Iris pigment epithelial cell (primary cell): ENCODE results near the gene TAS2R3.
"Not testable (repeated sequence)": the region's sequence is repeated elsewhere in the genome, so short reads cannot be mapped to it uniquely, and the experiment has no call there.

Experiments
- DNase-seq: peaks from one replicate; pipeline ENCODE4 v3.0.0-alpha.2; 2011; ENCODE audit warnings: low read depth

Gene TAS2R3, protein sequence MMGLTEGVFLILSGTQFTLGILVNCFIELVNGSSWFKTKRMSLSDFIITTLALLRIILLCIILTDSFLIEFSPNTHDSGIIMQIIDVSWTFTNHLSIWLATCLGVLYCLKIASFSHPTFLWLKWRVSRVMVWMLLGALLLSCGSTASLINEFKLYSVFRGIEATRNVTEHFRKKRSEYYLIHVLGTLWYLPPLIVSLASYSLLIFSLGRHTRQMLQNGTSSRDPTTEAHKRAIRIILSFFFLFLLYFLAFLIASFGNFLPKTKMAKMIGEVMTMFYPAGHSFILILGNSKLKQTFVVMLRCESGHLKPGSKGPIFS

DNA sequence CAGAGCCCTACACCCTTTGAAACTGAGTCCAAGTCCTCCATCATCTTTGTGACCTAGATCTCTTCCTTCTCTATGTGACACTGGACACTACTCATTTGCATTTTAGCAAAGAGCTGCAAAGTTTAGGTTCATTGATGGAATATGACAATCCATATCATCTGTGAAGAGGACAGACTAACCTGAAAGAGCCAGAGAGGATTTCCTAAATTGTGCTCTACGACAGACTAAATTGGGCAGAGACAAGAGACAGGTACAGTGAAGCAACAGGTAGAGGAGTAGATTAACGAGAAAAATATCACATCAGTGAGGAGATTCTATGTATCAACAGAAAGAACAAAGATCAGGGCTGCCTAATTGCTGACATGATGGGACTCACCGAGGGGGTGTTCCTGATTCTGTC, at the start of gene TAS2R3:
TSS of gene TAS2R3 (plus strand) at position 301 of the 400 bp plus-strand sequence. CDS start at position 363, 62 bp downstream.
- DNase-seq, result no peak

DNA sequence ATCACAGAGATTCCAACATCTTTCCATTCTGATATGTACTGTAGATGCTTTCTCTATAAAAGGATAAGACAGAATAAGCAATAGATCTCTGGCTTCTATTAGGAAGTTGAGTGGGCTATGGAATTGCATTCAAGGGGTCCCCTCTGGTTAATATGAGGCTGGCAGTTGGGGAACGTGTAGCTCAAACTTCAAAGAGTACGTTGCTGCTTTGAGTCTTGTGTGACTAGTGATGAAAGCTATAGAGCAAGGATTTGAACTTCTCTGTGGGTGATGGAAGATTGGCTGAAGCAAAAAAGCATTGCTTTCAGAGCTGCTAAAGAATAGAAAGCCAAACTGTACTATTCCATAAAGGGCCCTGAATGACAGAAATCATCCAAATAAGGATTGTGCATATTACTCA, 49.3 kb upstream of the TAS2R3 start:
- DNase-seq, result no peak

DNA sequence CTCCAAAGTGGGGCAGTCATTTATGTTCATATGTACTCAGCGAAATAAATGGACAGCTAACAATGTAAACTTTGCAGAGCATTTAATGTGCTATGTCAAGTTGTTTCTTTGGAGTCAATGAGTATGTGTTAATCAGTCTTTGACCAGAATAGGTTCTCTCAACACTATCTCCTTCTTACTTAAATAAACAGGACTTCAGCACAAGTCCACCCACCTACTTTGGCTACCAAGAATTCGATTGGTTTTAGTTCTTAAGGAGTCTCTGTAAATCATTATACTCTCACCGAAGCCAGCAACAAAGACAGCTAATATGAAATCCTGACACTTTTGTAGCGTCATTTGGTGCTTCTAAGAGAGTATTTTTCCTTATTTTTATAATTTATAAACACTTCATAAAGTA, 48.9 kb upstream of the TAS2R3 start:
- DNase-seq, result no peak

DNA sequence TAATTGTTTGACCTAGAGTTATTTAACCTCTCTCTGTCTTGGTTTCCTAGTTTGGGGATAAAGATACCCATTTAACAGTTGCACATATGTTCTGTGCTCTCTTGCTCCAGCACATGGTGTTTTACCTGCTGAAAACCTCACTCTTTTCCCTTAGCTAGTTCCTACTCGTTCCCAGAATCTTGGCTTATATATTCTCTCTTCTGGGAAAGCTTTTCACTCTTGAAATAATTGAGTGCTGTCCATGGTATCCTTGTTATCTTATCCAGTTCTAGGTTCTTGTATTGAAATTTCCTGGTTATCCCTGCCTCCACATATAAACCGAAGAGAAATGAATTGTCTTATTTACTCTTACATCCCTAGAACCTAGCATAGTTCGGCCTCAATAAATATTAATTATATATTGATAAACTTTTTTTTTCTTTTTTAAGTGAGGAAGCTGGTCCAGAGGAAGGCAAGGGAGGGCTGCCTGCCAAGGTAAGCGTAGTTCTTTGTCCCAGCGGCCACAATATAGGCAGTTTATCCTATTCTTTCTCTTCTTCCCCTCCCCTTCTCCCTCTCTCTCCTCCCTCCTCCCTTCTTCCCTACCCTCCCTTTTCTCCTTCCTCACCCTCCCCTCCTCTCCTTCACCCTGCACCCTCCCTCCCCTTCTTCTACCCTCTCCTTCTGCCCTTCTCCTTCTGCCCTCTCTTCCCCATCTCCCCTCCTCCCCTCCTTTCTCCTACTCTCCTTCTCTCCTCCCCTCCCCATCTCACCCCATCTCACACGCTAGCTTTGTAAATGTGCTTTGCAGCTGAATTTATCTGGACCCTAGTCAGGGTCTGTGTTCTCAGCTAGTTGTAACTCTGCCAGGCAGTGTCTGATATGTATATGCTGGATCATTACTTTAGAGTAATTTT, 47.9 kb upstream of the TAS2R3 start:
- no peak for DNase-seq

DNA sequence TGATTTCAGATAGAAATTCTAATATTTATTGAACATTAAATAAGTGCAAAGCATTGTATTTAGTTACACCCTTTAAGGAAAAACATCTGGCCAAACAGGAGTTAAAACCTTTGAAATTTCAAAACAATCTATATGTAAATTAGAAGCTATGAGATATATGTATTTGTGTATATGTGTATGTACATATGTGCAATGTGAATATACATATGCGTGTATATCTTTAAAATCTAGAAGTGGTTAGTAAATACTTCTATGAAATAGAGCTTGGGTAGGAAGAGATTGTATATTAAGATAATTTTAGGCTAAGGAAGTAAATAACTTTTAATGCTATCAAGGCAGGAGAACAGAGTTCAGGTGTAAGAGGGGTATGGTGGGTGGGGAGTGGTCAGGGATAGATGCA, 46.4 kb upstream of the TAS2R3 start:
- no peak for DNase-seq

DNA sequence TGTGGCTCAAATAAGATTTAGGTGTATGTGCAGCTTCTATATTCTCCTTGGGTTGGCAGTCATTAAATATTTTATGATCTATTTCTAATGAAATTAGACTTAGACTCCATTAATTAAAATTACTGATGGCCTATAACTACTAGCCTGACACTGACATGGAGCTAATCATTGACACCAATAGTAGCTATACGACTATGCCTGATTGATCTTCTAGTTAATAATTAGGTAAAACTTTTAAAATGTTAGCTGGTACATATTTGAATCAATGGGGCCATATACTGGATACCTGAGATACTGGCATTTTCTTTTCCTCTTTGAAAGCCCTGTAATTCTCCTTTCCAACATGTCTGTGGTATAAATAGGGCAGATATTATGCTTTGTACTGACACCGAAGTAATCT, 41.4 kb upstream of the TAS2R3 start:
- no peak for DNase-seq

DNA sequence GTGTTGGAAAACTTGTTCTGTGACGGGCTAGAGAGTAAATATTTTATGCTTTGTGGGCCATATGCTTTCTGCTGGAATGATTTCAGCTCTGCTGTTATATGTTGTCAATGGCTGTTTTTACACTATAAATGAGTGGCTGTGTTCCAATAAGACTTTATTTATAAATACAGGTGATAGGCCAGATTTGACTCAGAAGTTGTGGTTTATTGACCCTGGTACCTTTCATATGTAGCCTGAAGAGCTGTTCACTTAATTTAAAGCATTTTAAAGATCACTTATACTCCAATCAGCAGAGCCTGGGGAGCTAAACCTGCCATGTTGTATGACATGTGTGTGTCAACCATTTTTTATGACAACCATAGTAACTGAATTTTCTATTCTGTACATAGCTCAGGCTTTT, 34.9 kb upstream of the TAS2R3 start:
- DNase-seq, result no peak

DNA sequence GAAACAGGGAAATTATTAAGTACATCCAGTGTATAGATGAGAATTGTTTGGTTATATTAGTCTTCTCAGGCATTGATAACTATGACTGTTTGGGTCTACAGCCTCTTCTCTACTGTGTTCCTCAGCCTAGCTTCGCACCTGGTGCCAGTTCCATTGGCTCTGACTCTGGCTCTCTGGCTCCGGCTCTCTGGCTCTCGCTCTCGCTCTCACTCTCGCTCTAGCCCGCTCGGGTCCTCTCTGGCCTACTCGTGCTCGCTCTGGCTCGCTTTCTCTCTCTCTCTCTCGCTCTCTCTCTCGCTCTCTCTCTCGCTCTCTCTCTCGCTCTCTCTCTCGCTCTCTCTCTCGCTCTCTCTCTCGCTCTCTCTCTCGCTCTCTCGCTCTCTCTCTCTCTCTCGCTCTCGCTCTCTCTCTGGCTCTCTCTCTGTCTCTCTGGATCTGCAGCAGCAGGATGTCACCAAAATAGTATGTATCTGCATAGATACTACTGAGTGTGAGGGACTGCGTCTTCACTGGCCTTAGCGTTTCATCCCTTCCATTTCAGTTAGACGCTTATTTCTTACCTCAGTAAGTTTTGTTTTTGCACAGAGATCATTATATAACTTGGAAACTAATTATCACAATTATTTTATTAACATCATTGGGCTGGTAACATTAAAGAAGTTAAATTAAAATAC, 32.3 kb upstream of the TAS2R3 start:
- DNase-seq, result no peak

DNA sequence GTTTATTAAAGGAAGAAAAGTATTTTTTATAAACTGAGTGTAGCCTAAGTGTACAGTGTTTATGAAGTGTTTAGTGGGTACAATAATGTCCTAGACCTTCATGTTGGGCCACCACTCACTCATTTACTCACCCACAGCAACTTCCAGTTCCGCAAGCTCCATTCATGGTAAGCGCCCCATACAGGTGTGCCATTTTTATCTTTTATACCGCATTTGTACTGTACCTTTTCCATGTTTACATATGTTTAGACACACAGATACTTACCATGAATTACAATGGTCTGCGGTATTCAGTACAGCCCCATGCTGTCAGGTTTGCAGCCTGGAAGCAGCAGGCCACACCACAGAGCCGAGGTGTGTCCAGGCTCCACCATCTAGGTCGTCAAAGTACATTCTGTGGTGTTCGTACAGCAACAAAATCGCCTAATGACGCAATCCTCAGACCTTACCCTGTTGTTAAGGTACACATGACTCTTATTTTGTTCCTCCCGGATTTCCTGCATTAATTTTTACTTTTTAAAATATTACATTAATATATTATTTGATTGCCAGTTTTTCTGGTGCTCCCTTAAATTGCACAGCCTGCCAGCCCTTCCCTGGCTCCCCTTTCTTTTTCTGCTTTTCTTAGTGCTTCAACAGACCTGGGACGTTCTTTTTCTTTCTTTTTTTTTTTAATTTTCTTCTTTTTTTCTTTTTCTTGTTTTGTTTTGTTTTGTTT, 26.6 kb upstream of the TAS2R3 start:
- DNase-seq, result peak; percentile 8

DNA sequence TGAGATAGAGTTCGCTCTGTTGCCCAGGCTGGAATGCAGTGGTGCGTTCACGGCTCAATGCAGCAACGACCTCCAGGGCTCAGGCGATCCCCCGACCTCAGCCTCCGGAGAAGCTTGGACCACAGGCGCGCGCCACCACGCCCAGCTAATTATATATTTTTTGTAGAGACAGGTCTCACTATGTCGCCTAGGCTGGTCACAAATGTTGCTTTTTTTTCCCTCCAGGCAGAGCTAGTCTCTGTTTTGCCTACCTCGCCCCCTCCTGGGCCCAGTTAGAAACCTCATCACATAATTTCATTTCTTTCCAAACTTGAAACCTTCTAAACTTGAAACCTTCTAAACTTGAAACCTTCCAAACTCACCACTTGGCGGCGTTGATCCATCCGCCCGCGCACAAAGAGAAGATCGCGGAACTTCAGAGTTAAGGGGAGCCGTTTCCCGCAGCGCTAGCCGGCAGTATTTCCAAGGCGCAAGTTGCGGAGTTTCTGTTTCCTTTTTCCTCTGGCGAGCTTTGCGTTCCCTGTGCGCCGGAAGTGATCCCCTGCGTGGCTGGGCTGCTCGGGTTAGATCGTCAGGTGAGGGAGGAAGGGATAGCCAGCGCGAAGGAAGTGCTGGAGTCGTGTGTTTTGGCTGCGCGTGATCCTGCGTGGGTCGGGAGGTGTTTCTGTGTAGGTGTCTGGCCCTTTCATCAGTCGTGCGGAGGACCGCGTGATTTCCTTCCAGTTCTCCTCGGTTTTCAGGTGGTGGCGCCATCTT, 25.9 kb upstream of the TAS2R3 start, which contains the start of gene SSBP1:
TSS of gene SSBP1 (plus strand) at position 523 of the 756 bp plus-strand sequence. CDS start 809 bp downstream, outside the sequence.
- DNase-seq, result peak; percentile 98

DNA sequence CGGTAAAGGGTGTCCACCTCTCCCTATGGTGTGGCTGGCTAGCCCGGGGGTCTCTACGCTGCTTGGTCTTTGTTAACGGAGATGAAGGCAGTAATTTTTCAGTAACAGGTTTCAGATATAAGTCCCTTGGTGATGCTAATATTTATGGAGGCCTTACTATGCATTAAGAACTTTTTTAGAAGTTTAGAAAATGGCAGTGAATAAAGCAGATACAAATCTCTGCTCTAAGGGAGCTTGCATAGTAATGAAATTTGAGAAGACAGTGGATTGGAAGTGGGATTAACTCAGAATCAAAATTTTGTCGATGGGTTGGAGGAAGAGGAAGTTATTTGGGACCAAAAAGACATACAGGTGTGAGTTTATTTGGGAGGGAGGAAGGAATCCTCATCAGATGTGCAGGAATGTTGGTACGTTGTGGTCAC, 25.3 kb upstream of the TAS2R3 start:
- no peak for DNase-seq

DNA sequence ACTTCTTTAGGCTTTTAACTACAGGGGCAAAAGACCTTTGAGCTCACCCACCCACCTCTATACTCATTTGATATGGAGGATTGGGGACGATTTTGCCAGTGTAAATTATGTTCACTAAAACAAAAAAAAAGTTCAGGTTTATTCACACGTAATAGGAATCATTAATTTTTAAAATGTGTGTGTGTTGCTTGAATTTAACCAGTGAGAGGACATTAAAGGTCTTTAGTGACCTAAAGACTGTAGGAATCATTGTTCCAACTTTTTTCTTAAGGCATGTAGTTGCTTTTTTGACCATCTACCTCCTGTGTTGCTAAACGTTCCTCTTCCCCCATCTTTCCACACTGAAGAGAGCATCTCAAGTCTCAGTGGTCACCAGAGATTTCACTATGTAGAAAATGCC, 24.6 kb upstream of the TAS2R3 start:
- no peak for DNase-seq

DNA sequence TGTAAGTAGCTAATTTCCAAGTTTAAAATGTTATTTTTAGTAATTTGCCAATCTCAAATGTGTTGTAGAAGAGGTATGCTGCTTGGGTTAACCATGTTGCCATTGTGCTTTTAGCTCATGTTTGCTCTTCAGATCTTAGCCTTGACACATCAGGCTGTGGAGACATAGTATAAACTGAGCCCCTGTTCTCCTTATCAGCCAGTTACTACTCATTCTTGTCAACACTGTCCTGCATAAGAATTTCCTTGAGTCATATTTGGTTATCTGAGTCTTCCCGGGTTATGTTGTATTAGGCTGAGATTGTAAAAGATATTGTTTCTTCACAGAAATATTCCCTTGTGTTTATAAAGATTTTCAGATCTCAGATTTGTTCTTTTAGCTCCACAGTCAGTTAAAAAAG, 21.7 kb upstream of the TAS2R3 start:
- peak; percentile 34 for DNase-seq

DNA sequence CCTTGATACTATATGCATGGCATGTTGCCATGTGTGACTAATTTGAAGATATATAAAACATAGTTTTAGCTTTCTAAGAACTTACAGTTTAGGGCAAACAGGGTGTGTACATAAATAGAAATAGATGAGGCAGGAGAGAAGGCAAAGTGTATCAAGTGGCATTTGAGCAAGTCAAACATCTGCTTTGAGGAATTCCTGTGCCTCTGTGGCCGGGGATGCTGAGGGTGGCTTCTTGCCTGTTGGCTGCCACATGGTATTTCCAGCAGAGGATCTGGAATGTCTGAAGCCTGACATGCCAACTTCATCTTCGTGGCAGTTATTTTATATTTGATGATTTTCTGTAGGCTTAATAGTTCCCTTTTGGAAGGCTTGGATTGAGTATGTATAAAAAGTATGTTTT, 19.8 kb upstream of the TAS2R3 start:
- DNase-seq, result no peak

DNA sequence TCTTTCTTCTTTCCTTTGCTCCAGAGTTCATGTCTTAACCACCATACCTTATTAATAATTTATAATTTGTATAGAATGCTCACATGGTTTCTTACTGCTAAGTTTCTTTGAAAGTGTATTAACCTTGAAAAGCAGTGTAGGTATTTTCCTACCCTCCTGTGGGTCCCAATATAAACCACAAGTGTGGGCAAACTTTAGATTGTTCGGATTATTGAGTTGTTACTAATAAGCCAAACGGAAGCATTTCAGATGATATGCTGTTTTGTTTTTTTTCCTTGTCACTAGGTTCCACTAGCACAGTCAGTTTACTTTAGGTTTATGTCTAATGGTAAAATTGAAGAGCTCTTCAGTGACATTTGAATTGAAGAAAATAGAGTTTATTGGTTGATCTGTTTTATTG, 15.5 kb upstream of the TAS2R3 start:
- DNase-seq, result peak; percentile 61

DNA sequence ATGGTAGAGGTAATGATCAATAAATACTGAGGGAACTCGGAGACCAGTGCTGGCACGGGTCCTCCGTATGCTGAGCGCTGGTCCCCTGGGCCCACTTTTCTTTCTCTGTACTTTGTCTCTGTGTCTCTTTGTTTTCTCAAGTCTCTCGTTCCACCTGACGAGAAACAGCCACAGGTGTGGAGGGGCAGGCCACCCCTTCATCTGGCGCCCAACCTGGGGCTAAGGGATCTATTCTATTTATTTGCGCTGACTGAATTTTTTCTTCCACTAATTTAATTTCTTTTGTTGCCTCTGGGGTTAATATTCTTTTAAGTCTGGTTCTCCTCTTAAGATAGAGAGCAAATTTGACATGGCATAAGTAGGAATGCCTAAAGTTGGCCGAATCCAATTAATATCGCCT, 12.0 kb upstream of the TAS2R3 start:
- peak; percentile 15 for DNase-seq

DNA sequence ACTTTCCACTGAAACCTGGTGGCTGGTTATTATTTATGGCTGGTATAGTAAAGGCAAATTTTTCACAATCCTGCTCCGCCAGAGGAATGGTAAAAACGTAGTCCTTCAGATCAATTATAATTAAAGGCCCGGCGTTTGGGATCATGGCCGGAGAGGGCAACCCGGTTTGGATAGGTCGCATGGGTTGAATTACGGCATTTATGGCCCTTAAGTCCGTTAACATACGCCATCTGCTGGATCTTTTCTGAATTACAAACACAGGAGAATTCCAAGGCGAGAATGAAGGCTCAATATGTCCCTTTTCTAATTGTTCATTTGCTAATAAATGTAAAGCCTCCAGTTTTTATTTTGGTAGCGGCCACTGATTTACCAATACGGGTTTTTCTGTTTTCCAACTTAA, 11.3 kb upstream of the TAS2R3 start:
- DNase-seq, result no peak

DNA sequence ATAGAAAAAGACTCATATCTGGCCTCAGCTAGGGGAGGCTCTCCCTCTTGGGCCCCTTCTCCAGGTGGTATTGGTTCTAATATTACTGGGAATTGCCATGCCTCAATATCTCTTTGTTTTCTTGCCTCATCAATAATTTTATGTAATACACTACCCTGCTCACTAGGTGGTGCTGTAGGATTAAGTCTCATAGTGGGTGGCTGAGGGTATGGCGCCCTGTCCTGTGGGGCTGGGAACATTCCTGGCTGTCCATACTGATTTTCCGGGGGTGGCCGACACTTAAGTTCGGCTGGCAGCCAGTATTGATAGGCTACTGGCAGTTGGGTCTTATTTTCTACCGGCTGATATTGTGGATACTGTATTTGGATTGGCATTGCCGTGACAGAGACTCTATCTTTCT, 9.0 kb upstream of the TAS2R3 start:
- DNase-seq, result peak; percentile 16

DNA sequence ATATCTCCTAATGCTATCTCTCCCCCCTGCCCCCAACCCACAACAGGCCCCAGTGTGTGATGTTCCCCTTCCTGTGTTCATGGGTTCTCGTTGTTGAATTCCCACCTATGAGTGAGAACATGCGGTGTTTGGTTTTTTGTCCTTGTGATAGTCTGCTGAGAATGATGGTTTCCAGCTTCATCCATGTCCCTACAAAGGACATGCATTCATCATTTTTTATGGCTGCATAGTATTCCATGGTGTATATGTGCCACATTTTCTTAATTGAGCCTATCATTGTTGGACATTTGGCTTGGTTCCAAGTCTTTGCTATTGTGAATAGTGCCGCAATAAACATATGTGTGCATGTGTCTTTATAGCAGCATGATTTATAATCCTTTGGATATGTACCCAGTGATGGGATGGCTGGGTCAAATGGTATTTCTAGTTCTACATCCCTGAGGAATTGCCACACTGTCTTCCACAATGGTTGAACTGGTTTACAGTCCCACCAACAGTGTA, 6.2 kb downstream of the TAS2R3 start:
- DNase-seq, result not testable (repeated sequence)

DNA sequence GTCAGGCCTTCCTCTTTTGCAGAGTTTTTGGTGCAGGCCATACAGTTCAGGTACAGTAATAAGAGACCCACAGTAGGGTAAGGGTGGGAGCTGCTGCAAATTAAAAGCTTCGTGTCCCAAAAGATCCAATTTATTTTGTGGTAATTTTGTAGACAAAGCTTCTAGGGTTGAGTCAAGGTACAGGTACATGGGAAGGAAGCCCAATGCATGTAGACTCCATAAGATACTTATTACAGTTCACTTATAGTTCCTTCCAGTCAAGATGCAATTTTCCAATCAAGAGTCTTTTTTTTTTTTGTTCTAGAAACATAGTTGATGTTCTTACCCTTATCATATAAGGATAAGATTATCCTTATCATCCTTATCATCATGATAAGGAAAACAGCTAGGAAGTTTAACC, 12.5 kb downstream of the TAS2R3 start, which contains the start of gene TAS2R4:
TSS of gene TAS2R4 (plus strand) at position 301 of the 400 bp plus-strand sequence. CDS start 1,815 bp downstream, outside the sequence.
- DNase-seq, result no peak
